CD4-positive, alpha-beta T cell (primary cell): ENCODE data around the gene DUS1L. TPM values are rescaled to one million over a fixed set of nuclear protein-coding genes. Genes with fewer than 3 reads are reported as not detected.

Source experiments
- ATAC-seq: fragments of 200-7000 bp; cut with Tn5 transposase; one replicate; pipeline ENCODE4 v1.10.0; 2022; ENCODE audit warnings: mild to moderate bottlenecking; ENCODE audit not compliant: poor library complexity
- CTCF ChIA-PET: fragments of 350-600 bp; sonication (Branson Sonifier 250); formaldehyde crosslinking; loops from one replicate; lab custom pipeline; 2021; ENCODE audit warnings: antibody characterized with exemption, inconsistent platforms; lab: Charles Lee
- POLR2A ChIA-PET: fragments of 350-600 bp; sonication (Branson Sonifier 250); formaldehyde crosslinking; loops from one replicate; lab custom pipeline; 2021; ENCODE audit warnings: antibody characterized with exemption, inconsistent platforms; lab: Charles Lee
- DNase-seq, 14 experiments: peaks; one replicate each; pipeline ENCODE4 v3.0.0-alpha.2; 2013 to 2020; ENCODE audit warnings: mixed read lengths in 2 of 14
- H3K27ac ChIP-seq, 2 donors: one replicate each; pipeline versions ENCODE4 v1.5.1 to v1.7.0; 2013; ENCODE audit warnings: low read length in 2 of 2, low read depth in 1 of 2, mild to moderate bottlenecking in 1 of 2
- H3K27me3 ChIP-seq, 2 experiments: 1 replicate in 1 of 2; 2 replicates in 1 of 2; pipeline versions ENCODE4 v1.6.1 to v1.7.0; 2013; ENCODE audit warnings: low read length in 2 of 2, control low read depth in 1 of 2, mild to moderate bottlenecking in 1 of 2, moderate library complexity in 1 of 2; ENCODE audit not compliant: insufficient read depth in 2 of 2, control insufficient read depth in 1 of 2
- H3K36me3 ChIP-seq: one replicate; pipeline ENCODE4 v1.6.1; 2013; ENCODE audit warnings: low read length, control low read depth; ENCODE audit not compliant: insufficient read depth
- H3K4me1 ChIP-seq: one replicate; pipeline ENCODE4 v1.6.1; 2013; ENCODE audit warnings: low read length, control low read depth; ENCODE audit not compliant: insufficient read depth
- H3K4me3 ChIP-seq: one replicate; pipeline ENCODE4 v1.5.1; 2013; ENCODE audit warnings: mild to moderate bottlenecking, low read length, moderate library complexity
- H3K9me3 ChIP-seq, 2 experiments: 1 replicate in 1 of 2; 2 replicates in 1 of 2; pipeline versions ENCODE4 v1.6.1 to v1.7.0; 2013; ENCODE audit warnings: low read length in 2 of 2, mild to moderate bottlenecking in 2 of 2, control low read depth in 1 of 2, moderate library complexity in 1 of 2; ENCODE audit not compliant: control insufficient read depth in 1 of 2, insufficient read depth in 1 of 2
- H3K27ac Mint-ChIP-seq: one replicate; pipeline ENCODE4 v1.8.0; 2020; ENCODE audit warnings: mixed read lengths
- H3K27me3 Mint-ChIP-seq: one replicate; pipeline ENCODE4 v1.8.0; 2021; ENCODE audit warnings: mixed read lengths
- H3K36me3 Mint-ChIP-seq: one replicate; pipeline ENCODE4 v1.8.0; 2021; ENCODE audit warnings: low read depth, mixed read lengths
- H3K4me1 Mint-ChIP-seq: one replicate; pipeline ENCODE4 v1.8.0; 2021; ENCODE audit warnings: low read depth, mixed read lengths
- H3K4me3 Mint-ChIP-seq: one replicate; pipeline ENCODE4 v1.8.0; 2020; ENCODE audit warnings: mild to moderate bottlenecking, mixed read lengths
- H3K9me3 Mint-ChIP-seq: one replicate; pipeline ENCODE4 v1.8.0; 2020; ENCODE audit warnings: mixed read lengths
- CTCF ChIP-seq: fragments of 200-600 bp; IDR thresholded peaks from one replicate; pipeline ENCODE4 v1.8.0; 2022; ENCODE audit warnings: antibody characterized with exemption, mild to moderate bottlenecking
- intact Hi-C, 2 experiments: fragments of 100-400 bp; cut with DNase I in 1 of 2; cut with micrococcal nuclease in 1 of 2; formaldehyde crosslinking; loops; one replicate each; pipeline versions ENCODE4 v1.15.1 to v1.9.0; 2023 to 2025; cut with DNase I, micrococcal nuclease
- total RNA-seq, 174 experiments: library from RNA in 2 of 174; stranded (reverse) in 2 of 174; gene quantifications; one replicate each; pipeline ENCODE4 v1.2.3 and lab custom pipeline; 2021 to 2026

The DUS1L gene
- total RNA-seq, 2 experiments from 2014 or later: 160 to 163 TPM

- H3K9me3 ChIP-seq: no peaks in the 10 kb centered on the region
- DNase-seq (peak in 1 of 14 experiments; percentile 0), ATAC-seq (no peak)
- H3K27me3 ChIP-seq: no peaks in the 10 kb centered on the region
- ChIA-PET CTCF (no interaction called here), POLR2A (no interaction called here)
- Mint-ChIP-seq H3K27ac (no peak overlapping the region), H3K4me1 (no peaks in the 10 kb centered on the region), H3K36me3 (peaks cover 30% of the 10 kb centered on the region), H3K4me3 (no peak overlapping the region), H3K9me3 (no peaks in the 10 kb centered on the region), H3K27me3 (no peaks in the 10 kb centered on the region)
- no peak overlapping the region for H3K4me3 ChIP-seq
- H3K36me3 ChIP-seq: peaks cover 72% of the 10 kb centered on the region
- H3K4me1 ChIP-seq: no peaks in the 10 kb centered on the region
- no peak overlapping the region for H3K27ac ChIP-seq
- intact Hi-C loops: no loop called here
- no peak for TF ChIP-seq CTCF
Measured at GRCh38 chr17:82082456-82082855, 16.9 kb upstream of the DUS1L start.

GRCh38 chr17:82081966-82082365 lies 16.4 kb upstream of the DUS1L start:
- ATAC-seq (no peak), DNase-seq (peak in 1 of 14 experiments; percentile 3)
- Mint-ChIP-seq H3K36me3 (peaks cover 30% of the 10 kb centered on the region), H3K27ac (no peak overlapping the region), H3K4me1 (no peaks in the 10 kb centered on the region), H3K27me3 (no peaks in the 10 kb centered on the region), H3K9me3 (no peaks in the 10 kb centered on the region), H3K4me3 (no peak overlapping the region)
- H3K4me1 ChIP-seq: no peaks in the 10 kb centered on the region
- H3K4me3 ChIP-seq: no peak overlapping the region
- ChIA-PET CTCF (no interaction called here), POLR2A (no interaction called here)
- H3K27me3 ChIP-seq: no peaks in the 10 kb centered on the region
- no peak overlapping the region for H3K27ac ChIP-seq
- intact Hi-C loops: no loop called here
- TF ChIP-seq CTCF: no peak
- H3K9me3 ChIP-seq: no peaks in the 10 kb centered on the region
- peaks cover 67% of the 10 kb centered on the region for H3K36me3 ChIP-seq

- no peak for ATAC-seq
Measured at GRCh38 chr17:82081546-82081945, 15.9 kb upstream of the DUS1L start.

More at GRCh38 chr17:82081546-82081945, 15.9 kb upstream of the DUS1L start:
- H3K4me1 ChIP-seq: no peaks in the 10 kb centered on the region
- ChIA-PET POLR2A (no interaction called here), CTCF (no interaction called here)
- no peaks in the 10 kb centered on the region for H3K27me3 Mint-ChIP-seq
- no peak overlapping the region for H3K4me3 Mint-ChIP-seq
- intact Hi-C loops: no loop called here
- no peak for TF ChIP-seq CTCF
- H3K9me3 Mint-ChIP-seq: no peaks in the 10 kb centered on the region
- H3K4me3 ChIP-seq: no peak overlapping the region
- no peak overlapping the region for H3K27ac ChIP-seq
- DNase-seq: no peak
- H3K27me3 ChIP-seq: no peaks in the 10 kb centered on the region
- no peak overlapping the region for H3K27ac Mint-ChIP-seq
- H3K4me1 Mint-ChIP-seq: no peaks in the 10 kb centered on the region
- H3K36me3 Mint-ChIP-seq: peaks cover 30% of the 10 kb centered on the region
- peaks cover 65% of the 10 kb centered on the region for H3K36me3 ChIP-seq
- H3K9me3 ChIP-seq: no peaks in the 10 kb centered on the region
